ENCODE data around the gene RBP2.
A peak's percentile ranks its signal among the peaks of the same experiment; 100 is the strongest.

RBP2 gene

DNA sequence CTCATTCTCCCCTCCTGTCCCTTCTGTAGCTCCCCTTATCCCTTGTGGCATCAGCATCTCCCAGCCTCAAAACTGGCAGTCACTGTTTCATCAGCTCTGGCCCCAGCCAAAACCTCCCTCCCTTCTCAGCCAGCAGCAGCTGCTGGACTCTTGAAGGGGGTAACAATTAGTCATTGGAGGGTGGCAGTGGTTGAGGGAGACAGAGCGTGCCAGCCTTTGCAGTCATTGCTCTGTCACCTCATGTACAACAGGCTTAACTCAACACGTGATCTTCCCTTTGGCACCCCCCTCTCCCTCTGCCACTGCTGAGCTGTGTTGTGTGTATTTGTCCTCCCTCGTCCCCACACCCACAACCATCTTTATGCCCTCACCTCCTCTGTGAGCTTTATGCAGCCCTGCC is 28.2 kb downstream of the RBP2 start:
- Histone ChIP-seq H2BK5ac (ENCODE audit: low read depth, low read length, poor library complexity, severe bottlenecking) (no peak overlapping the region), H3K36me3 (ENCODE audit: control insufficient read depth in 1 of 2, insufficient read depth in 2 of 2, low read depth in 1 of 2, low read length in 2 of 2) (peaks cover 0 to 2% of the 10 kb centered on the region in 2 experiments), H3K4me3 (ENCODE audit: insufficient read depth in 1 of 2, low read depth in 1 of 2, low read length in 2 of 2) (no peak overlapping the region), H3K27me3 (ENCODE audit: control insufficient read depth in 1 of 2, insufficient read depth in 1 of 2, low read length in 2 of 2) (peaks cover 0 to 19% of the 10 kb centered on the region in 2 experiments), H3K4ac (ENCODE audit: low read depth in 1 of 2, low read length in 2 of 2) (no peak overlapping the region), H4K91ac (ENCODE audit: low read length) (no peak overlapping the region), H3K23ac (ENCODE audit: low read length in 2 of 2) (no peak overlapping the region), H2AK5ac (ENCODE audit: low read length, severe bottlenecking) (no peak overlapping the region), H2AFZ (ENCODE audit: low read depth, low read length) (no peak overlapping the region), H3K9me3 (ENCODE audit: control insufficient read depth, low read length) (no peaks in the 10 kb centered on the region), H3K4me1 (ENCODE audit: control insufficient read depth, insufficient read depth, low read depth, low read length) (no peaks in the 10 kb centered on the region), H2BK120ac (ENCODE audit: low read depth, low read length) (no peak overlapping the region), H3K9ac (ENCODE audit: low read length) (no peak overlapping the region), H3K4me2 (ENCODE audit: low read length, poor library complexity, severe bottlenecking) (no peak overlapping the region), H2BK12ac (ENCODE audit: low read length in 2 of 2) (no peak overlapping the region), H4K8ac (ENCODE audit: low read length) (no peak overlapping the region), H3K14ac (ENCODE audit: low read length in 2 of 2) (peak overlapping the region in 1 of 2 experiments; percentile 13), H2BK15ac (ENCODE audit: low read depth, poor library complexity, severe bottlenecking) (no peak overlapping the region), H3K79me1 (replicated peaks; ENCODE audit: low read length, poor library complexity, severe bottlenecking) (no peaks in the 10 kb centered on the region), H3K18ac (ENCODE audit: low read depth in 1 of 2, low read length in 2 of 2) (no peak overlapping the region), H3K27ac (ENCODE audit: low read length, poor library complexity, severe bottlenecking) (no peak overlapping the region)
- DNase-seq, result no peak
- WGBS, result 64% methylated on average over 3 of the region's 3 CpGs

GRCh38 chr3:139447486-139447885 is 28.8 kb downstream of the RBP2 start:
- no peak overlapping the region for H3K4me3 ChIP-seq (ENCODE audit: insufficient read depth in 1 of 2, low read depth in 1 of 2, low read length in 2 of 2)
- H3K36me3 ChIP-seq (ENCODE audit: control insufficient read depth in 1 of 2, insufficient read depth in 2 of 2, low read depth in 1 of 2, low read length in 2 of 2), result peaks cover 0 to 2% of the 10 kb centered on the region in 2 experiments
- no peaks in the 10 kb centered on the region for H3K79me1 ChIP-seq (replicated peaks; ENCODE audit: low read length, poor library complexity, severe bottlenecking)
- no peak overlapping the region for H2BK12ac ChIP-seq (ENCODE audit: low read length in 2 of 2)
- H2BK15ac ChIP-seq (ENCODE audit: low read depth, poor library complexity, severe bottlenecking), result no peak overlapping the region
- H3K9me3 ChIP-seq (ENCODE audit: control insufficient read depth, low read length), result no peaks in the 10 kb centered on the region
- no peak overlapping the region for H4K8ac ChIP-seq (ENCODE audit: low read length)
- no peak overlapping the region for H3K9ac ChIP-seq (ENCODE audit: low read length)
- H2AFZ ChIP-seq (ENCODE audit: low read depth, low read length), result no peak overlapping the region
- no peak overlapping the region for H3K27ac ChIP-seq (ENCODE audit: low read length, poor library complexity, severe bottlenecking)
- H2BK5ac ChIP-seq (ENCODE audit: low read depth, low read length, poor library complexity, severe bottlenecking), result no peak overlapping the region
- no peak overlapping the region for H3K18ac ChIP-seq (ENCODE audit: low read depth in 1 of 2, low read length in 2 of 2)
- peaks cover 0 to 19% of the 10 kb centered on the region in 2 experiments for H3K27me3 ChIP-seq (ENCODE audit: control insufficient read depth in 1 of 2, insufficient read depth in 1 of 2, low read length in 2 of 2)
- DNase-seq, result no peak
- no peak overlapping the region for H2AK5ac ChIP-seq (ENCODE audit: low read length, severe bottlenecking)
- no peaks in the 10 kb centered on the region for H3K4me1 ChIP-seq (ENCODE audit: control insufficient read depth, insufficient read depth, low read depth, low read length)
- no peak overlapping the region for H3K4me2 ChIP-seq (ENCODE audit: low read length, poor library complexity, severe bottlenecking)
- no peak overlapping the region for H2BK120ac ChIP-seq (ENCODE audit: low read depth, low read length)
- no peak overlapping the region for H4K91ac ChIP-seq (ENCODE audit: low read length)
- H3K23ac ChIP-seq (ENCODE audit: low read length in 2 of 2), result no peak overlapping the region
- no peak overlapping the region for H3K4ac ChIP-seq (ENCODE audit: low read depth in 1 of 2, low read length in 2 of 2)
- H3K14ac ChIP-seq (ENCODE audit: low read length in 2 of 2), result no peak overlapping the region

GRCh38 chr3:139444446-139444845 is 31.9 kb downstream of the RBP2 start:
- H3K23ac ChIP-seq (ENCODE audit: low read length in 2 of 2), result no peak overlapping the region
- no peaks in the 10 kb centered on the region for H3K9me3 ChIP-seq (ENCODE audit: control insufficient read depth, low read length)
- no peak for DNase-seq
- 88% methylated on average over 3 of the region's 4 CpGs for WGBS
- H2BK5ac ChIP-seq (ENCODE audit: low read depth, low read length, poor library complexity, severe bottlenecking), result no peak overlapping the region
- H2BK15ac ChIP-seq (ENCODE audit: low read depth, poor library complexity, severe bottlenecking), result no peak overlapping the region
- no peak overlapping the region for H2AFZ ChIP-seq (ENCODE audit: low read depth, low read length)
- H3K27ac ChIP-seq (ENCODE audit: low read length, poor library complexity, severe bottlenecking), result no peak overlapping the region
- H4K91ac ChIP-seq (ENCODE audit: low read length), result no peak overlapping the region
- no peak overlapping the region for H3K18ac ChIP-seq (ENCODE audit: low read depth in 1 of 2, low read length in 2 of 2)
- H3K79me1 ChIP-seq (replicated peaks; ENCODE audit: low read length, poor library complexity, severe bottlenecking), result no peaks in the 10 kb centered on the region
- peaks cover 0 to 16% of the 10 kb centered on the region in 2 experiments for H3K27me3 ChIP-seq (ENCODE audit: control insufficient read depth in 1 of 2, insufficient read depth in 1 of 2, low read length in 2 of 2)
- no peak overlapping the region for H3K14ac ChIP-seq (ENCODE audit: low read length in 2 of 2)
- no peaks in the 10 kb centered on the region for H3K4me1 ChIP-seq (ENCODE audit: control insufficient read depth, insufficient read depth, low read depth, low read length)
- H3K9ac ChIP-seq (ENCODE audit: low read length), result no peak overlapping the region
- H3K36me3 ChIP-seq (ENCODE audit: control insufficient read depth in 1 of 2, insufficient read depth in 2 of 2, low read depth in 1 of 2, low read length in 2 of 2), result peaks cover 0 to 2% of the 10 kb centered on the region in 2 experiments
- no peak overlapping the region for H3K4me3 ChIP-seq (ENCODE audit: insufficient read depth in 1 of 2, low read depth in 1 of 2, low read length in 2 of 2)
- H3K4ac ChIP-seq (ENCODE audit: low read depth in 1 of 2, low read length in 2 of 2), result no peak overlapping the region
- no peak overlapping the region for H2BK12ac ChIP-seq (ENCODE audit: low read length in 2 of 2)
- no peak overlapping the region for H2BK120ac ChIP-seq (ENCODE audit: low read depth, low read length)
- H4K8ac ChIP-seq (ENCODE audit: low read length), result no peak overlapping the region
- H2AK5ac ChIP-seq (ENCODE audit: low read length, severe bottlenecking), result no peak overlapping the region
- H3K4me2 ChIP-seq (ENCODE audit: low read length, poor library complexity, severe bottlenecking), result no peak overlapping the region

GRCh38 chr3:139443186-139443585 is 33.1 kb downstream of the RBP2 start:
- no peak overlapping the region for H2BK15ac ChIP-seq (ENCODE audit: low read depth, poor library complexity, severe bottlenecking)
- H4K91ac ChIP-seq (ENCODE audit: low read length), result no peak overlapping the region
- H3K4me2 ChIP-seq (ENCODE audit: low read length, poor library complexity, severe bottlenecking), result no peak overlapping the region
- no peak overlapping the region for H2BK12ac ChIP-seq (ENCODE audit: low read length in 2 of 2)
- H3K36me3 ChIP-seq (ENCODE audit: control insufficient read depth in 1 of 2, insufficient read depth in 2 of 2, low read depth in 1 of 2, low read length in 2 of 2), result peaks cover 0 to 2% of the 10 kb centered on the region in 2 experiments
- WGBS, result 81% methylated on average over 7 of the region's 7 CpGs
- H3K9ac ChIP-seq (ENCODE audit: low read length), result no peak overlapping the region
- H3K23ac ChIP-seq (ENCODE audit: low read length in 2 of 2), result no peak overlapping the region
- H2BK5ac ChIP-seq (ENCODE audit: low read depth, low read length, poor library complexity, severe bottlenecking), result no peak overlapping the region
- no peaks in the 10 kb centered on the region for H3K9me3 ChIP-seq (ENCODE audit: control insufficient read depth, low read length)
- H3K4me3 ChIP-seq (ENCODE audit: insufficient read depth in 1 of 2, low read depth in 1 of 2, low read length in 2 of 2), result no peak overlapping the region
- H3K79me1 ChIP-seq (replicated peaks; ENCODE audit: low read length, poor library complexity, severe bottlenecking), result no peaks in the 10 kb centered on the region
- no peak overlapping the region for H3K14ac ChIP-seq (ENCODE audit: low read length in 2 of 2)
- H2AK5ac ChIP-seq (ENCODE audit: low read length, severe bottlenecking), result no peak overlapping the region
- H3K27me3 ChIP-seq (ENCODE audit: control insufficient read depth in 1 of 2, insufficient read depth in 1 of 2, low read length in 2 of 2), result peaks cover 0 to 15% of the 10 kb centered on the region in 2 experiments
- no peak overlapping the region for H3K18ac ChIP-seq (ENCODE audit: low read depth in 1 of 2, low read length in 2 of 2)
- no peak overlapping the region for H2BK120ac ChIP-seq (ENCODE audit: low read depth, low read length)
- DNase-seq, result no peak
- H3K4me1 ChIP-seq (ENCODE audit: control insufficient read depth, insufficient read depth, low read depth, low read length), result no peaks in the 10 kb centered on the region
- H4K8ac ChIP-seq (ENCODE audit: low read length), result no peak overlapping the region
- no peak overlapping the region for H3K4ac ChIP-seq (ENCODE audit: low read depth in 1 of 2, low read length in 2 of 2)
- no peak overlapping the region for H3K27ac ChIP-seq (ENCODE audit: low read length, poor library complexity, severe bottlenecking)
- no peak overlapping the region for H2AFZ ChIP-seq (ENCODE audit: low read depth, low read length)

Data from mesenchymal stem cell (in vitro differentiated cells and primary cell).